ENCODE measurements around the gene CDH24. TPM values are rescaled to one million over a fixed set of nuclear protein-coding genes. Genes with fewer than 3 reads are reported as not detected.

CDH24 gene
- total and polyA plus RNA-seq, 2 of the 13 experiments (the other 11 are each of a cell fraction or from before 2014, with no cell fraction given), result 0.69 to 0.99 TPM

DNA sequence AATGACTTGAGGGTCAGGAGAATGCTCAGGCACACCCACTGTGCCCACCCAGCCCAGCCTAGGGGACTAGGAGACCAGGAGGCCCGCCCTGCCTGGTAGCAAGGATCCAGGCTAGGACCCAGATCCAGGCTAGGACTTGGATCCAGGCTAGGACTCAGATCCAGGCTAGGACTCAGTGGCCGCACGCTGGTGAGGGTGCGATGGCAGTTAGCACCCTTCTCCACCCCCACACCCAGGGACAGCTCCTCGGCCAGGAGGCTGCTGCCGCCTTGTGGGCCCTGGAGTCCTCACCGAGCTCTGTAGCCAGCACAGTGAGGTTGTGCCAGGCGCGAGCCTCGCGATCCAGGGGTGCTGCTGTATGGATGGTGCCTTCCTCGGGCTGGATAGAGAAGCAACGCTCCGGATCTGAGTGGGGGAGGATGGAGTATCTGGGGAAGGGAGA is 5.1 kb downstream of the CDH24 start (continued):
- TF ChIP-seq ZNF333 (CRISPR knock-in tag; IDR thresholded peaks at IDR 0.05; ENCODE audit: borderline replicate concordance), result no peak
- TF ChIP-seq, protein P1, sequence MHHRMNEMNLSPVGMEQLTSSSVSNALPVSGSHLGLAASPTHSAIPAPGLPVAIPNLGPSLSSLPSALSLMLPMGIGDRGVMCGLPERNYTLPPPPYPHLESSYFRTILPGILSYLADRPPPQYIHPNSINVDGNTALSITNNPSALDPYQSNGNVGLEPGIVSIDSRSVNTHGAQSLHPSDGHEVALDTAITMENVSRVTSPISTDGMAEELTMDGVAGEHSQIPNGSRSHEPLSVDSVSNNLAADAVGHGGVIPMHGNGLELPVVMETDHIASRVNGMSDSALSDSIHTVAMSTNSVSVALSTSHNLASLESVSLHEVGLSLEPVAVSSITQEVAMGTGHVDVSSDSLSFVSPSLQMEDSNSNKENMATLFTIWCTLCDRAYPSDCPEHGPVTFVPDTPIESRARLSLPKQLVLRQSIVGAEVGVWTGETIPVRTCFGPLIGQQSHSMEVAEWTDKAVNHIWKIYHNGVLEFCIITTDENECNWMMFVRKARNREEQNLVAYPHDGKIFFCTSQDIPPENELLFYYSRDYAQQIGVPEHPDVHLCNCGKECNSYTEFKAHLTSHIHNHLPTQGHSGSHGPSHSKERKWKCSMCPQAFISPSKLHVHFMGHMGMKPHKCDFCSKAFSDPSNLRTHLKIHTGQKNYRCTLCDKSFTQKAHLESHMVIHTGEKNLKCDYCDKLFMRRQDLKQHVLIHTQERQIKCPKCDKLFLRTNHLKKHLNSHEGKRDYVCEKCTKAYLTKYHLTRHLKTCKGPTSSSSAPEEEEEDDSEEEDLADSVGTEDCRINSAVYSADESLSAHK (CRISPR knock-in tag; IDR thresholded peaks at IDR 0.05; ENCODE audit: borderline replicate concordance), result no peak
- TF ChIP-seq, protein P2, sequence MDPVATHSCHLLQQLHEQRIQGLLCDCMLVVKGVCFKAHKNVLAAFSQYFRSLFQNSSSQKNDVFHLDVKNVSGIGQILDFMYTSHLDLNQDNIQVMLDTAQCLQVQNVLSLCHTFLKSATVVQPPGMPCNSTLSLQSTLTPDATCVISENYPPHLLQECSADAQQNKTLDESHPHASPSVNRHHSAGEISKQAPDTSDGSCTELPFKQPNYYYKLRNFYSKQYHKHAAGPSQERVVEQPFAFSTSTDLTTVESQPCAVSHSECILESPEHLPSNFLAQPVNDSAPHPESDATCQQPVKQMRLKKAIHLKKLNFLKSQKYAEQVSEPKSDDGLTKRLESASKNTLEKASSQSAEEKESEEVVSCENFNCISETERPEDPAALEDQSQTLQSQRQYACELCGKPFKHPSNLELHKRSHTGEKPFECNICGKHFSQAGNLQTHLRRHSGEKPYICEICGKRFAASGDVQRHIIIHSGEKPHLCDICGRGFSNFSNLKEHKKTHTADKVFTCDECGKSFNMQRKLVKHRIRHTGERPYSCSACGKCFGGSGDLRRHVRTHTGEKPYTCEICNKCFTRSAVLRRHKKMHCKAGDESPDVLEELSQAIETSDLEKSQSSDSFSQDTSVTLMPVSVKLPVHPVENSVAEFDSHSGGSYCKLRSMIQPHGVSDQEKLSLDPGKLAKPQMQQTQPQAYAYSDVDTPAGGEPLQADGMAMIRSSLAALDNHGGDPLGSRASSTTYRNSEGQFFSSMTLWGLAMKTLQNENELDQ (CRISPR knock-in tag; IDR thresholded peaks at IDR 0.05; ENCODE audit: borderline replicate concordance), result no peak
- no peak for TF ChIP-seq JARID2 (CRISPR knock-in tag; IDR thresholded peaks at IDR 0.05; ENCODE audit: insufficient replicate concordance)
- TF ChIP-seq NCOA2 (CRISPR knock-in tag; IDR thresholded peaks at IDR 0.05), result no peak
- no peak for TF ChIP-seq RAD51 (IDR thresholded peaks at IDR 0.05; ENCODE audit: borderline replicate concordance)
- TF ChIP-seq ZNF234 (CRISPR knock-in tag; conservative IDR thresholded peaks at IDR 0.05), result no peak
- no peak for TF ChIP-seq ZNF670 (CRISPR knock-in tag; IDR thresholded peaks at IDR 0.05; ENCODE audit: borderline replicate concordance)
- TF ChIP-seq ZNF263 (CRISPR knock-in tag; IDR thresholded peaks at IDR 0.05), result 0 out of 2 replicates have a peak, but pooled peaks have one; percentile 56
- TF ChIP-seq ZNF879 (CRISPR knock-in tag; IDR thresholded peaks at IDR 0.05), result no peak; the same call in 1 of the 2 replicates
- no peak for TF ChIP-seq ZNF775 (CRISPR knock-in tag; IDR thresholded peaks at IDR 0.05; ENCODE audit: borderline replicate concordance)
- TF ChIP-seq ZMYM3 (CRISPR knock-in tag; IDR thresholded peaks at IDR 0.05), result no peak
- TF ChIP-seq, protein P3, sequence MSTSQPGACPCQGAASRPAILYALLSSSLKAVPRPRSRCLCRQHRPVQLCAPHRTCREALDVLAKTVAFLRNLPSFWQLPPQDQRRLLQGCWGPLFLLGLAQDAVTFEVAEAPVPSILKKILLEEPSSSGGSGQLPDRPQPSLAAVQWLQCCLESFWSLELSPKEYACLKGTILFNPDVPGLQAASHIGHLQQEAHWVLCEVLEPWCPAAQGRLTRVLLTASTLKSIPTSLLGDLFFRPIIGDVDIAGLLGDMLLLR (CRISPR knock-in tag; IDR thresholded peaks at IDR 0.05), result no peak
- TF ChIP-seq ZNF510 (CRISPR knock-in tag; IDR thresholded peaks at IDR 0.05; ENCODE audit: low read depth), result no peak
- TF ChIP-seq ZNF329 (CRISPR knock-in tag; IDR thresholded peaks at IDR 0.05; ENCODE audit: low read depth), result no peak
- TF ChIP-seq FOXO1 (CRISPR knock-in tag; IDR thresholded peaks at IDR 0.05), result no peak; the same call in 1 of the 2 replicates
- TF ChIP-seq MTF2 (CRISPR knock-in tag; IDR thresholded peaks at IDR 0.05; ENCODE audit: borderline replicate concordance), result no peak
- no peak for TF ChIP-seq ZNF850 (CRISPR knock-in tag; conservative IDR thresholded peaks at IDR 0.05)
- no peak for TF ChIP-seq ZNF713 (CRISPR knock-in tag; IDR thresholded peaks at IDR 0.05)
- TF ChIP-seq, protein P4, sequence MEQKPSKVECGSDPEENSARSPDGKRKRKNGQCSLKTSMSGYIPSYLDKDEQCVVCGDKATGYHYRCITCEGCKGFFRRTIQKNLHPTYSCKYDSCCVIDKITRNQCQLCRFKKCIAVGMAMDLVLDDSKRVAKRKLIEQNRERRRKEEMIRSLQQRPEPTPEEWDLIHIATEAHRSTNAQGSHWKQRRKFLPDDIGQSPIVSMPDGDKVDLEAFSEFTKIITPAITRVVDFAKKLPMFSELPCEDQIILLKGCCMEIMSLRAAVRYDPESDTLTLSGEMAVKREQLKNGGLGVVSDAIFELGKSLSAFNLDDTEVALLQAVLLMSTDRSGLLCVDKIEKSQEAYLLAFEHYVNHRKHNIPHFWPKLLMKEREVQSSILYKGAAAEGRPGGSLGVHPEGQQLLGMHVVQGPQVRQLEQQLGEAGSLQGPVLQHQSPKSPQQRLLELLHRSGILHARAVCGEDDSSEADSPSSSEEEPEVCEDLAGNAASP (CRISPR knock-in tag; IDR thresholded peaks at IDR 0.05; ENCODE audit: borderline replicate concordance), result no peak
- TF ChIP-seq, protein P5, sequence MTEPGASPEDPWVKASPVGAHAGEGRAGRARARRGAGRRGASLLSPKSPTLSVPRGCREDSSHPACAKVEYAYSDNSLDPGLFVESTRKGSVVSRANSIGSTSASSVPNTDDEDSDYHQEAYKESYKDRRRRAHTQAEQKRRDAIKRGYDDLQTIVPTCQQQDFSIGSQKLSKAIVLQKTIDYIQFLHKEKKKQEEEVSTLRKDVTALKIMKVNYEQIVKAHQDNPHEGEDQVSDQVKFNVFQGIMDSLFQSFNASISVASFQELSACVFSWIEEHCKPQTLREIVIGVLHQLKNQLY (CRISPR knock-in tag; IDR thresholded peaks at IDR 0.05), result no peak
- TF ChIP-seq ZNF256 (CRISPR knock-in tag; conservative IDR thresholded peaks at IDR 0.05), result no peak
- TF ChIP-seq TCF12 (IDR thresholded peaks at IDR 0.05), result no peak
- no peak for TF ChIP-seq TCF12 (CRISPR knock-in tag; IDR thresholded peaks at IDR 0.05)
